H1 (cell line): ENCODE measurements around the gene HMG20A. TPM values are rescaled to one million over a fixed set of nuclear protein-coding genes. Genes with fewer than 3 reads are reported as not detected.

Source experiments
- CTCF ChIA-PET: fragments of 300-600 bp; sonication (Branson Sonifier 250); formaldehyde crosslinking; loops from one replicate; lab custom pipeline; 2021; ENCODE audit not compliant: partially characterized antibody; lab: Charles Lee
- POLR2A ChIA-PET: fragments of 300-600 bp; sonication (Branson Sonifier 250); formaldehyde crosslinking; loops from one replicate; lab custom pipeline; 2021; ENCODE audit warnings: inconsistent platforms; ENCODE audit not compliant: partially characterized antibody; lab: Charles Lee
- DNase-seq, 2 experiments: peaks; one replicate each; pipeline versions ENCODE4 v3.0.0 to v3.0.0-alpha.2; 2010 to 2022; ENCODE audit warnings: low spot score in 2 of 2, low read depth in 1 of 2, mixed read lengths in 1 of 2
- FAIRE-seq: peaks from 2 replicates; lab custom pipeline; 2011; peaks lifted over from hg19 to GRCh38; lab: Jason Lieb, UNC
- H2AFZ ChIP-seq: 2 replicates; pipeline ENCODE4 v1.8.1; 2012; ENCODE audit warnings: low read length, inconsistent platforms
- H2AK5ac ChIP-seq: 2 replicates; pipeline ENCODE4 v1.6.1; 2013; ENCODE audit warnings: low read depth, low read length
- H2BK120ac ChIP-seq: replicated peaks from 2 replicates; pipeline ENCODE3; 2013; ENCODE audit warnings: low read depth, low read length, inconsistent platforms
- H2BK12ac ChIP-seq: 2 replicates; pipeline ENCODE4 v1.6.1; 2013; ENCODE audit warnings: low read depth, low read length
- H2BK15ac ChIP-seq: 2 replicates; pipeline ENCODE4 v1.6.1; 2013; ENCODE audit warnings: low read length
- H2BK20ac ChIP-seq: 2 replicates; pipeline ENCODE4 v1.6.1; 2013; ENCODE audit warnings: low read length
- H2BK5ac ChIP-seq: 2 replicates; pipeline ENCODE4 v1.6.1; 2013; ENCODE audit warnings: low read depth, low read length
- H3K14ac ChIP-seq: 2 replicates; pipeline ENCODE4 v1.6.1; 2013; ENCODE audit warnings: inconsistent platforms; ENCODE audit not compliant: insufficient read length
- H3K18ac ChIP-seq: 2 replicates; pipeline ENCODE4 v1.6.1; 2013; ENCODE audit warnings: low read length; ENCODE audit errors: extremely low read depth
- H3K23ac ChIP-seq: 2 replicates; pipeline ENCODE4 v1.6.1; 2013; ENCODE audit warnings: inconsistent platforms; ENCODE audit not compliant: insufficient read length
- H3K23me2 ChIP-seq: 2 replicates; pipeline ENCODE4 v1.6.1; 2013; ENCODE audit warnings: low read depth, low read length
- H3K27ac ChIP-seq: 2 replicates; pipeline ENCODE4 v1.6.1; 2011; ENCODE audit warnings: low read depth, low read length, inconsistent platforms
- H3K27me3 ChIP-seq, 4 experiments: replicated peaks in 1 of 4; 1 replicate in 1 of 4; 2 replicates in 3 of 4; pipeline versions ENCODE4 v1.6.1 to v1.8.1; 2011 to 2013; ENCODE audit warnings: low read length in 3 of 4, mild to moderate bottlenecking in 3 of 4, inconsistent platforms in 2 of 4, mixed read lengths in 2 of 4, moderate library complexity in 1 of 4; ENCODE audit not compliant: control insufficient read depth in 3 of 4, insufficient read depth in 3 of 4; ENCODE audit errors: extremely low read depth in 1 of 4
- H3K36me3 ChIP-seq, 4 experiments: 2 replicates each; pipeline versions ENCODE4 v1.6.1 to v1.8.1; 2011 to 2013; ENCODE audit warnings: mild to moderate bottlenecking in 4 of 4, low read length in 3 of 4, moderate library complexity in 2 of 4, control low read depth in 1 of 4, inconsistent platforms in 1 of 4; ENCODE audit not compliant: insufficient read depth in 4 of 4, control insufficient read depth in 2 of 4
- H3K4ac ChIP-seq: replicated peaks from 2 replicates; pipeline ENCODE3; 2013; ENCODE audit warnings: low read length, low read depth, mixed read lengths, inconsistent platforms; ENCODE audit not compliant: insufficient read length
- H3K4me1 ChIP-seq, 4 experiments: replicated peaks in 1 of 4; 1 replicate in 1 of 4; 2 replicates in 3 of 4; pipeline versions ENCODE4 v1.6.1 to v1.8.1; 2011 to 2013; ENCODE audit warnings: low read length in 3 of 4, inconsistent platforms in 2 of 4, mixed read lengths in 1 of 4; ENCODE audit not compliant: insufficient read depth in 4 of 4, control insufficient read depth in 3 of 4
- H3K4me2 ChIP-seq, 2 experiments: 2 replicates each; pipeline versions ENCODE4 v1.6.1 to v1.8.1; 2011 to 2013; ENCODE audit warnings: low read depth in 2 of 2, low read length in 2 of 2, control low read depth in 1 of 2, inconsistent platforms in 1 of 2, mild to moderate bottlenecking in 1 of 2; ENCODE audit not compliant: insufficient read depth in 1 of 2
- H3K4me3 ChIP-seq, 4 experiments: fragments of 200-600, 300-600 bp in 1 of 4; sonication (generic), shearing (Covaris generic), sonication (Bioruptor Twin) in 1 of 4; 2 replicates each; pipeline versions ENCODE4 v1.5.1 to v1.8.1; 2011 to 2016; ENCODE audit warnings: low read length in 4 of 4, low read depth in 3 of 4, control low read depth in 2 of 4, inconsistent platforms in 2 of 4, mild to moderate bottlenecking in 2 of 4, mixed read lengths in 1 of 4, moderate library complexity in 1 of 4; ENCODE audit not compliant: insufficient read depth in 2 of 4; ENCODE audit errors: extremely low read depth in 1 of 4
- H3K56ac ChIP-seq: replicated peaks from 2 replicates; pipeline ENCODE3; 2013; ENCODE audit warnings: low read depth, mild to moderate bottlenecking, mixed read lengths, low read length, inconsistent platforms; ENCODE audit not compliant: insufficient read length
- H3K79me1 ChIP-seq: 2 replicates; pipeline ENCODE4 v1.6.1; 2013; ENCODE audit warnings: low read depth, low read length, control low read depth
- H3K79me2 ChIP-seq, 2 experiments: 2 replicates each; pipeline versions ENCODE4 v1.6.1 to v1.8.1; 2012 to 2013; ENCODE audit warnings: low read length in 2 of 2, mild to moderate bottlenecking in 2 of 2, inconsistent platforms in 1 of 2; ENCODE audit not compliant: insufficient read depth in 2 of 2, control insufficient read depth in 1 of 2
- H3K9ac ChIP-seq, 4 experiments: replicated peaks in 1 of 4; 1 replicate in 1 of 4; 2 replicates in 3 of 4; pipeline versions ENCODE4 v1.6.1 to v1.8.1; 2011 to 2013; ENCODE audit warnings: low read depth in 3 of 4, low read length in 3 of 4, control low read depth in 2 of 4, mild to moderate bottlenecking in 2 of 4, moderate library complexity in 2 of 4, inconsistent platforms in 1 of 4; ENCODE audit errors: extremely low read depth in 1 of 4
- H3K9me3 ChIP-seq, 2 experiments: 2 replicates each; pipeline versions ENCODE4 v1.6.1 to v1.8.1; 2012 to 2013; ENCODE audit warnings: mild to moderate bottlenecking in 2 of 2, moderate library complexity in 2 of 2, control low read depth in 1 of 2, inconsistent platforms in 1 of 2, low read depth in 1 of 2, low read length in 1 of 2, mixed read lengths in 1 of 2; ENCODE audit not compliant: insufficient read depth in 2 of 2
- H4K20me1 ChIP-seq, 2 experiments: replicated peaks in 1 of 2; 2 replicates each; pipeline versions ENCODE3 to v1.8.1; 2011 to 2013; ENCODE audit warnings: inconsistent platforms in 2 of 2, low read length in 2 of 2, mild to moderate bottlenecking in 1 of 2; ENCODE audit not compliant: insufficient read depth in 2 of 2, control insufficient read depth in 1 of 2
- H4K5ac ChIP-seq: 2 replicates; pipeline ENCODE4 v1.6.1; 2013; ENCODE audit warnings: low read length, low read depth, mixed read lengths, inconsistent platforms; ENCODE audit not compliant: insufficient read length
- H4K8ac ChIP-seq: 2 replicates; pipeline ENCODE4 v1.8.0; 2013; ENCODE audit warnings: mild to moderate bottlenecking, moderate library complexity, low read length, inconsistent platforms; ENCODE audit not compliant: insufficient read depth; ENCODE audit errors: extremely low read depth
- H4K91ac ChIP-seq: replicated peaks from 2 replicates; pipeline ENCODE3; 2013; ENCODE audit warnings: low read length, mixed read lengths, inconsistent platforms; ENCODE audit not compliant: insufficient read length
- ASH2L ChIP-seq: fragments of 200-600, 300-600 bp; sonication (generic); IDR thresholded peaks from one replicate; pipeline ENCODE4 v1.7.1; 2017; ENCODE audit warnings: low read length
- ATF2 ChIP-seq: IDR thresholded peaks from 2 replicates; pipeline ENCODE4 v1.6.1; 2012; ENCODE audit warnings: low read length, inconsistent platforms
- BRCA1 ChIP-seq: IDR thresholded peaks from 2 replicates; pipeline ENCODE4 v1.6.1; 2012; ENCODE audit warnings: low read depth, low read length, improper control_type of control experiment
- E2F6 ChIP-seq: IDR thresholded peaks from 2 replicates; pipeline ENCODE4 v1.6.1; 2012; ENCODE audit warnings: inconsistent platforms
- HDAC2 ChIP-seq, 2 experiments: fragments of 300-600 bp in 1 of 2; sonication (generic) in 1 of 2; IDR thresholded peaks; 2 replicates each; pipeline ENCODE4 v1.6.1; 2011 to 2012; ENCODE audit warnings: low read depth in 2 of 2, low read length in 2 of 2, mild to moderate bottlenecking in 2 of 2, moderate library complexity in 2 of 2, borderline replicate concordance in 1 of 2, inconsistent platforms in 1 of 2
- JUN ChIP-seq: IDR thresholded peaks from 2 replicates; pipeline ENCODE4 v1.6.1; 2011; ENCODE audit warnings: low read depth, mild to moderate bottlenecking, improper control_type of control experiment, low read length
- MAX ChIP-seq: IDR thresholded peaks from 2 replicates; pipeline ENCODE4 v1.6.1; 2012; ENCODE audit warnings: inconsistent platforms
- NRF1 ChIP-seq: IDR thresholded peaks from 2 replicates; pipeline ENCODE4 v1.6.1; 2011; ENCODE audit warnings: mild to moderate bottlenecking, low read depth, low read length, improper control_type of control experiment
- POLR2A ChIP-seq, 2 experiments: IDR thresholded peaks; 1 replicate in 1 of 2; 2 replicates in 1 of 2; pipeline ENCODE4 v1.6.1; 2011; ENCODE audit warnings: low read depth in 2 of 2, low read length in 2 of 2, mild to moderate bottlenecking in 2 of 2; ENCODE audit errors: control extremely low read depth in 1 of 2
- SP1 ChIP-seq: IDR thresholded peaks from 2 replicates; pipeline ENCODE4 v1.6.1; 2011; ENCODE audit warnings: low read depth, low read length
- ZNF274 ChIP-seq: IDR thresholded peaks from 2 replicates; pipeline ENCODE4 v1.7.0; 2012; ENCODE audit warnings: low read length, borderline replicate concordance; ENCODE audit errors: extremely low read depth
- WGBS, 2 experiments: shearing (Covaris generic) in 1 of 2; methylation state at CpG; one replicate each; pipeline versions ENCODE4 v1.1.6 to v1.1.7; 2013 to 2015; ENCODE audit warnings: low lambda C conversion rate in 2 of 2, mixed read lengths in 2 of 2, inconsistent platforms in 1 of 2, low coverage in 1 of 2, missing lambda C conversion rate in 1 of 2; ENCODE audit not compliant: insufficient replicate concordance in 2 of 2, insufficient coverage in 1 of 2, insufficient read length in 1 of 2; ENCODE audit errors: extremely low coverage in 1 of 2, missing lambda C conversion rate in 1 of 2; 5-methylcytosine and 5-hydroxymethylcytosine counted together
- polyA plus RNA-seq, 7 experiments: library from polyadenylated mRNA; depleted of rRNA in 3 of 7; stranded (reverse) in 5 of 7; unstranded in 2 of 7; fragments of >200 nt in 5 of 7; fragments of 200-250 nt in 2 of 7; gene quantifications; 1 replicate in 5 of 7; 2 replicates in 1 of 7; 4 replicates in 1 of 7; pipeline versions ENCODE4 v1.2.1 to v1.2.3, GENCODE V29; 2011 to 2013; ENCODE audit warnings: missing spikeins in 2 of 7, mixed read lengths in 2 of 7
- total RNA-seq: library from RNA; stranded (reverse); fragmentation: NEBNext Ultra II Directional; extraction: Animal tissue kit (Norgen Biotek cat#: 25700); gene quantifications from 2 replicates; pipeline ENCODE4 v1.2.1, GENCODE V29; 2021

HMG20A gene
- total and polyA plus RNA-seq, 2 of the 8 experiments (the other 6 are each of a cell fraction or from before 2014, with no cell fraction given): 52.1 to 59.7 TPM

- ChIA-PET POLR2A (no interaction called here), CTCF (interaction anchor here (1.1 to 6.9 kb wide), 4 partner anchors 9 to 404 kb away, joined by 3 to 44 read pairs (median 20); no protein-coding TSS in a partner anchor)
- Histone ChIP-seq H2AK5ac (peak overlapping the region; percentile 84; the same call in 1 of the 2 replicates), H2BK15ac (peak overlapping the region; percentile 46; the same call in 1 of the 2 replicates), H3K4me1 (peaks cover 0 to 9% (median 5%) of the 10 kb centered on the region in 4 experiments; a peak in 5 of 7 replicates), H2BK20ac (peak overlapping the region; percentile 72; the same call in 1 of the 2 replicates), H4K8ac (no peak overlapping the region), H3K14ac (no peak overlapping the region), H2BK12ac (peak overlapping the region; percentile 83; the same call in 1 of the 2 replicates), H3K79me2 (no peaks in the 10 kb centered on the region), H3K4ac (no peak overlapping the region), H2AFZ (no peak overlapping the region), H3K27ac (no peak overlapping the region), H4K91ac (peak overlapping the region; percentile 89), H3K79me1 (no peaks in the 10 kb centered on the region), H3K23me2 (no peaks in the 10 kb centered on the region; the same call in 1 of the 2 replicates), H3K36me3 (no peaks in the 10 kb centered on the region), H3K23ac (no peak overlapping the region), H3K9me3 (no peaks in the 10 kb centered on the region), H2BK5ac (peak overlapping the region; percentile 60; the same call in 1 of the 2 replicates), H3K4me3 (no peak overlapping the region), H3K18ac (peak overlapping the region; percentile 21; the same call in 1 of the 2 replicates), H3K56ac (no peak overlapping the region), H4K5ac (no peak overlapping the region), H4K20me1 (no peaks in the 10 kb centered on the region), H2BK120ac (peak overlapping the region; percentile 21), H3K4me2 (no peak overlapping the region), H3K9ac (no peak overlapping the region), H3K27me3 (no peaks in the 10 kb centered on the region)
- DNase-seq (no peak), FAIRE-seq (no peak)
- WGBS, 2 experiments: 91% methylated on average over 12 of the region's 12 CpGs; no CpG with 5 or more reads in 1 of the 2 experiments
- TF ChIP-seq E2F6 (no peak), ATF2 (no peak), ZNF274 (no peak), BRCA1 (no peak), HDAC2 (IDR thresholded peaks at IDR 0.05; ENCODE audit: borderline replicate concordance in 1 of 2, low read depth in 2 of 2, low read length in 2 of 2) (no peak), ASH2L (no peak), JUN (no peak), POLR2A (IDR thresholded peaks at IDR 0.05; ENCODE audit: control extremely low read depth in 1 of 2, low read depth in 2 of 2, low read length in 2 of 2) (no peak), SP1 (no peak), MAX (no peak), NRF1 (no peak)
Observed at GRCh38 chr15:77516786-77517185, 96.1 kb downstream of the HMG20A start.
